Heart left ventricle (tissue), 13 donors: Measurements from ENCODE around the gene UBE2QL1.

Experiments
- POLR2A ChIP-seq, 2 donors: fragments of 450-650 bp; IDR thresholded peaks; one replicate each; pipeline ENCODE4 v1.6.1; 2017; ENCODE audit warnings: antibody characterized with exemption in 2 of 2, mild to moderate bottlenecking in 2 of 2, moderate library complexity in 2 of 2
- TF ChIP-seq, protein P1 (sequence below), 12 donors: fragments of 200-600 bp; sonication (generic) in 4 of 12; IDR thresholded peaks; one replicate each; pipeline versions ENCODE4 v1.5.0 to v1.8.0; 2018 to 2022; ENCODE audit warnings: antibody characterized with exemption in 12 of 12, mild to moderate bottlenecking in 5 of 12
- donor health status: ischemic (EF 13 %, LVEDD 7.1; RV severe dilation, severe dysfunction).
- donor health status: DM: no; HTN: yes; CAD: no.
- donor health status: DM: no; HTN: no; CAD: no.
- donor health status: ischemic (EF 25% LVEDD 6.9; RV normal size, moderate dysfunction).
- donor health status: ischemic (EF 25% LVEDD 5.7; RV mildly dilated, moderate dysfunction).
- donor health status: ischemic (EF 35%, LVEDD 5.7; RV mildly dilated, moderate dysfunction).
- donor health status: nonischemic (EF 11% LVEDD 7.7; RV severe dilation, severe dysfunction).
- donor health status: DM: yes; HTN: yes; CAD: no.
- donor health status: PGD.
- donor health status: ischemic (EF 29% LVEDD 5.4; RV normal size, mild dysfunction).
- donor health status: nonischemic (EF 23%, LVEDD 6.1; RV moderate dilation, normal function).

GRCh38 chr5:6493681-6494454 is 45.2 kb downstream of the UBE2QL1 start:
- TF ChIP-seq POLR2A (IDR thresholded peaks at IDR 0.05): no peak
- TF ChIP-seq, protein P1, sequence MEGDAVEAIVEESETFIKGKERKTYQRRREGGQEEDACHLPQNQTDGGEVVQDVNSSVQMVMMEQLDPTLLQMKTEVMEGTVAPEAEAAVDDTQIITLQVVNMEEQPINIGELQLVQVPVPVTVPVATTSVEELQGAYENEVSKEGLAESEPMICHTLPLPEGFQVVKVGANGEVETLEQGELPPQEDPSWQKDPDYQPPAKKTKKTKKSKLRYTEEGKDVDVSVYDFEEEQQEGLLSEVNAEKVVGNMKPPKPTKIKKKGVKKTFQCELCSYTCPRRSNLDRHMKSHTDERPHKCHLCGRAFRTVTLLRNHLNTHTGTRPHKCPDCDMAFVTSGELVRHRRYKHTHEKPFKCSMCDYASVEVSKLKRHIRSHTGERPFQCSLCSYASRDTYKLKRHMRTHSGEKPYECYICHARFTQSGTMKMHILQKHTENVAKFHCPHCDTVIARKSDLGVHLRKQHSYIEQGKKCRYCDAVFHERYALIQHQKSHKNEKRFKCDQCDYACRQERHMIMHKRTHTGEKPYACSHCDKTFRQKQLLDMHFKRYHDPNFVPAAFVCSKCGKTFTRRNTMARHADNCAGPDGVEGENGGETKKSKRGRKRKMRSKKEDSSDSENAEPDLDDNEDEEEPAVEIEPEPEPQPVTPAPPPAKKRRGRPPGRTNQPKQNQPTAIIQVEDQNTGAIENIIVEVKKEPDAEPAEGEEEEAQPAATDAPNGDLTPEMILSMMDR (IDR thresholded peaks at IDR 0.05): no peak
